ENCODE measurements around the gene ULK3.

Gene ULK3

GRCh38 chr15:74843445-74843828 is 481 bp upstream of the ULK3 start:
- Mint-ChIP-seq H3K4me1 (peaks cover 62% of the 10 kb centered on the region), H3K36me3 (peaks cover 49% of the 10 kb centered on the region)
- CTCF ChIA-PET: interaction anchor here (1.0 to 3.6 kb wide), 6 partner anchors 13 to 66 kb away, joined by 3 to 27 read pairs (median 4); no protein-coding TSS in a partner anchor

GRCh38 chr15:74841891-74842373 is 1.0 kb downstream of the ULK3 start:
- CTCF ChIA-PET: interaction anchor here (0.6 to 3.6 kb wide), 10 partner anchors 32 to 100 kb away, joined by 3 to 27 read pairs (median 3); partner anchors contain the start of gene FAM219B

More at GRCh38 chr15:74843445-74843828, 481 bp upstream of the ULK3 start:
- Mint-ChIP-seq H3K4me3 (peak overlapping the region; percentile 95), H3K27ac (peak overlapping the region; percentile 92), H3K9me3 (no peaks in the 10 kb centered on the region), H3K27me3 (no peaks in the 10 kb centered on the region)
- no peak for DNase-seq

DNA sequence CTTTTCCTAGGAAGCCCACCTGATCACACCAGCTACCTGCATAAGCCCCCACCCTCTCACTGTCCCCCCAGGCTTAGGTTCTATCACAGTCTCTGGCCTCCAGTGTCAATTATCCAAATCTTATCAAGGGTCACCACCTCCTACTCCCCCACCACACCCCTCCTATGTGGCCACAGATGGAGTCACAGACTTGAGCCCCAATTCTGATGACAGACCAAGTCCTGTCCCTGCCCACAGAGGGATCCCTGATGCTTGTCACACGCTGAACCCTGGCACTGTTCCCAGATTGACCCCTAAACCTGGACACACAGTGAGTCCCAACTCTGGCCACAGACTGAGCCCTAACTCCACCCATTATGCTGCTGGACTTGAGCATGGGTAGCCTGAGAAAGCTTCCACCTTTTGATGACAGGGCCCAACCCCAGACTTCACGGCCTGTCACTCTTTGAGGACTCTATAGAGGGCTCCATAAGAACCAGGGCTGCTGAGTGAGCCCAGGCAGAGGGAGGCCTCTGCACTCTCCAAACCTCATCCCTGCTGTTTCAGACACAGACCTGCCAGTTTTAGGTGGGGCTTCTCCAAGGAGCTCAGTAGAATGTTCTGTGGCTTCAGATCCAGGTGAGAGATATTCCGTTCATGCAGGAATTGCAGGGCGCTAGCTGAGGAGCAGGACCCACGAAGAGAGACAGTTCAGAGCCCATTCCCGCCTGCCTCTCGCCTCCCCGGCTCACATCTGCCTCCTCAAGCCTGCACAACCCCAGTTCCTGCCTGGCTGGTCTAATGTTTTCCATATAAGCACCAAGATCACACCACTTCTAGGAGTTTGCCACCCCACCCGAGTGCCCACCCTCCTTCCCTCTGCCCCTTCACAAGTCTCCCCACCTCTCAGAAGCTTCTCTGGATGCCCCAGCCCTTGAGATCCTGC is 1.8 kb downstream of the ULK3 start:
- peak overlapping the region; percentile 75 for H3K27ac Mint-ChIP-seq

More at GRCh38 chr15:74841891-74842373, 1.0 kb downstream of the ULK3 start:
- Mint-ChIP-seq H3K27me3 (no peaks in the 10 kb centered on the region), H3K4me1 (peaks cover 54% of the 10 kb centered on the region), H3K27ac (peak overlapping the region; percentile 75), H3K36me3 (peaks cover 40% of the 10 kb centered on the region), H3K9me3 (no peaks in the 10 kb centered on the region), H3K4me3 (peak overlapping the region; percentile 95)
- no peak for DNase-seq

GRCh38 chr15:74839526-74840395 is 3.2 kb downstream of the ULK3 start:
- Mint-ChIP-seq H3K9me3 (no peaks in the 10 kb centered on the region), H3K4me1 (peaks cover 36% of the 10 kb centered on the region), H3K27me3 (no peaks in the 10 kb centered on the region), H3K27ac (no peak overlapping the region), H3K4me3 (no peak overlapping the region), H3K36me3 (peaks cover 42% of the 10 kb centered on the region)
- DNase-seq: no peak
- CTCF ChIA-PET: interaction anchor here (1.0 to 1.8 kb wide), 4 partner anchors 41 to 223 kb away, joined by 3 to 12 read pairs (median 3); no protein-coding TSS in a partner anchor

More for the DNA sequence above, 1.8 kb downstream of the ULK3 start:
- Mint-ChIP-seq H3K4me1 (peaks cover 50% of the 10 kb centered on the region), H3K9me3 (no peaks in the 10 kb centered on the region), H3K36me3 (peaks cover 40% of the 10 kb centered on the region), H3K27me3 (no peaks in the 10 kb centered on the region), H3K4me3 (peak overlapping the region; percentile 95)
- CTCF ChIA-PET: interaction anchor here (0.9 to 1.8 kb wide), 8 partner anchors 42 to 224 kb away, joined by 3 to 12 read pairs (median 3); no protein-coding TSS in a partner anchor
- DNase-seq: no peak

GRCh38 chr15:74838746-74839525 is 4.0 kb downstream of the ULK3 start:
- no peak for DNase-seq
- Mint-ChIP-seq H3K9me3 (no peaks in the 10 kb centered on the region), H3K36me3 (peaks cover 43% of the 10 kb centered on the region), H3K27me3 (no peaks in the 10 kb centered on the region), H3K4me3 (no peak overlapping the region), H3K4me1 (peaks cover 28% of the 10 kb centered on the region), H3K27ac (no peak overlapping the region)
- CTCF ChIA-PET: interaction anchor here (0.9 to 2.2 kb wide), 5 partner anchors 40 to 222 kb away, joined by 3 to 6 read pairs (median 3); no protein-coding TSS in a partner anchor

DNA sequence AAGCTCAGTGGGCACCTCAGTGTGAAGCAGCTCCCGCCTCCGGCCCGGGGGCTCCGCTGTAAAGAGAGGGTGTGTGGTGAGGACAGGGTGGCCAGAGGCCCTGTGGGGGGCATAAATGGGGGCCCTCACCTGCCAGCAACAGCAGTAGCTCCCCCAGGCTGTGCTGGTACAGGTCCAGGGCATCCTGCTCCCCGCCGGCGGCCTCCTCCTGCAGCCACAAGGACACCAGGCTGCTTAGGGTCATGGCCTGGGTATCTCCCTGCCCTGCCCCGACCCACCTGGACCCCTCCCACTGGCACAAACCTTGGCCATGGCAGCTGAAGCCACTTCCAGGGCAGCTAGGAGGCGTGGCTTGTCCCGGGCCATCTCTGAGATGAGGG is 4.8 kb downstream of the ULK3 start:
- H3K36me3 Mint-ChIP-seq: peaks cover 41% of the 10 kb centered on the region
- no peak for DNase-seq
- peaks cover 22% of the 10 kb centered on the region for H3K4me1 Mint-ChIP-seq
- CTCF ChIA-PET: interaction anchor here (0.6 to 2.2 kb wide), 4 partner anchors 50 to 184 kb away, joined by 3 to 6 read pairs (median 3); no protein-coding TSS in a partner anchor
- H3K27me3 Mint-ChIP-seq: no peaks in the 10 kb centered on the region
- no peak overlapping the region for H3K27ac Mint-ChIP-seq
- H3K4me3 Mint-ChIP-seq: no peak overlapping the region
- no peaks in the 10 kb centered on the region for H3K9me3 Mint-ChIP-seq

DNA sequence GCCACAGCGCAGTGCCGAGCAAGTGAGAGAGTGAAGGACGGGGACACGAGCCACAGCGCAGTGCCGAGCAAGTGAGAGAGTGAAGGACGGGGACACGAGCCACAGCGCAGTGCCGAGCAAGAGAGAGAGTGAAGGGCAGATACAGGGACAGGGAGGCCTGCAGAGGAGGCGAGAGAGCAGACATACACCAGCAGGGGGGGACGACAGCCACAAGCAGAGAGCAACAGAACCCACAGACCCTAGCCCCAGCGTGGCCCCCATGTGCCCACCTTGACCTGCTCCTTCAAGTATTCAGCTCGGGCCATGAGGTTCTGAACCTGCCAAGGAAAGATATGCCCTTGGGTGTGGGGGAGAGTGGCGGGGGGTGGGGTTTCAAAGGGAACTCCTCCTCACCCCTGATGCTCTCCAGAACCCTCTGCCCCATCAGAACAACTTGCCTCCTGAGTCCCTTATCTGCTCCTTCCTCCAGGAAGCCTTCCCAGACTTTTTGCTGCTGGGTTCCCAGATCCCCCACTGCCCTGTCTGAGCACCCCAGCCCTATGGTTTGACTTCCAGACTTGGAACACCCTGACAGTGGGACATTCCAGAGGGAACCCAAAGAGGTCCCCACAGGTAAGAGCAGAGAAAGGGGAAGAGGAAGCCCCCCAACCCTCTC is 5.3 kb downstream of the ULK3 start:
- Mint-ChIP-seq H3K9me3 (no peaks in the 10 kb centered on the region), H3K27ac (no peak overlapping the region), H3K27me3 (no peaks in the 10 kb centered on the region), H3K4me1 (peaks cover 20% of the 10 kb centered on the region), H3K4me3 (no peak overlapping the region), H3K36me3 (peaks cover 40% of the 10 kb centered on the region)
- no peak for DNase-seq
- CTCF ChIA-PET: interaction anchor here (0.6 to 2.2 kb wide), 3 partner anchors 49 to 184 kb away, joined by 3 to 6 read pairs (median 3); no protein-coding TSS in a partner anchor

DNA sequence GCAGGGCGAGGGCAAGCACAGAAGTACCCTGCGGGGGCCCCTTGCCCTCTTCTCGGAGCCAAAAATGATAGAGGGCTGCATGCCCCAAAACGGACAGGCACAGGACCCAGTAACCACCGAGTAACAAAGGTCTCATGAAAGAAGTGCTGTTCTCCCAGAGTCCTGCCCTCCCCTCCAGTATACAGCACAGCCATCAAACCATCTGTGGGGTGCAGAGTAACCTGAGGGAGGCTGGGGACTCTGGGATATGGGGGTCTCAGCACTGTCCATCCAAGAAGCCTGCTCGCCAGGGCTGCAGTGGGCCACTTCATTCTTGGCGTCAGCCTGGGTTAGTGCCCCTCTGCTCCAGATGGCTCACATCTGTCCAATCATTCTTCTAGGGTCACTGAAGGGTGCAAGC is 6.1 kb downstream of the ULK3 start:
- H3K9me3 Mint-ChIP-seq: no peaks in the 10 kb centered on the region
- H3K36me3 Mint-ChIP-seq: peaks cover 35% of the 10 kb centered on the region
- no peak overlapping the region for H3K27ac Mint-ChIP-seq
- no peaks in the 10 kb centered on the region for H3K27me3 Mint-ChIP-seq
- peaks cover 12% of the 10 kb centered on the region for H3K4me1 Mint-ChIP-seq
- no peak for DNase-seq
- H3K4me3 Mint-ChIP-seq: no peak overlapping the region
- CTCF ChIA-PET: interaction anchor here (0.6 to 2.5 kb wide), 5 partner anchors 32 to 126 kb away, joined by 3 to 13 read pairs (median 7); no protein-coding TSS in a partner anchor

DNA sequence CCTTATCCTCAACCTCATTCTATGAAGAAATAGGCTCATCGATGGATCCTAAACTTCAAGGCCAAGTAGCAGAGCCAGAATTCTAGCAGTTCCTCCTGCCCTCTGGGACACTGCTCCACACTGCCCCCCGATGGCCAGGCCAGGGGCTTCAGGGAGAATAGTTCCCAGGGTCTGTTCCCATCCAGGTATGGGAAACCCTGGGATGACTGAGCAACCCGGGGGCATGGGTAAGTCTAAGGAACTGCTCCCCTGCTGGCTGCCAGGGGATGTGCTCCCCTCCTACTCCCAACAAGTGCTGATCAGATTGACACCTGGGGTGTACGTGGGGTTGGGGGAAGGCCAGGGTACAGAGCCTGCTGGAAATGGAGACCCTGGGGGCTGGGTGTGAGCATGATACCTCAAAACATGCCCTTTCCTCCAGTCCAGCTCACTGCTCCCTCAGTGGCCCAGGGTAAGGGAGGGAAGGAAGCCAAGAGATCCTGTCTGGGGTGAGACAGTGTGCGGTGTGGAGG is 7.6 kb downstream of the ULK3 start:
- no peaks in the 10 kb centered on the region for H3K4me1 Mint-ChIP-seq
- H3K9me3 Mint-ChIP-seq: no peaks in the 10 kb centered on the region
- peaks cover 9% of the 10 kb centered on the region for H3K27me3 Mint-ChIP-seq
- DNase-seq: peak; percentile 63
- no peak overlapping the region for H3K4me3 Mint-ChIP-seq
- no peak overlapping the region for H3K27ac Mint-ChIP-seq
- CTCF ChIA-PET: interaction anchor here (0.6 to 2.5 kb wide), 9 partner anchors 9 to 135 kb away, joined by 3 to 13 read pairs (median 3); no protein-coding TSS in a partner anchor
- H3K36me3 Mint-ChIP-seq: peaks cover 22% of the 10 kb centered on the region

GRCh38 chr15:74833376-74834107 is 9.4 kb downstream of the ULK3 start:
- Mint-ChIP-seq H3K27me3 (peaks cover 17% of the 10 kb centered on the region), H3K36me3 (peaks cover 18% of the 10 kb centered on the region)

DNA sequence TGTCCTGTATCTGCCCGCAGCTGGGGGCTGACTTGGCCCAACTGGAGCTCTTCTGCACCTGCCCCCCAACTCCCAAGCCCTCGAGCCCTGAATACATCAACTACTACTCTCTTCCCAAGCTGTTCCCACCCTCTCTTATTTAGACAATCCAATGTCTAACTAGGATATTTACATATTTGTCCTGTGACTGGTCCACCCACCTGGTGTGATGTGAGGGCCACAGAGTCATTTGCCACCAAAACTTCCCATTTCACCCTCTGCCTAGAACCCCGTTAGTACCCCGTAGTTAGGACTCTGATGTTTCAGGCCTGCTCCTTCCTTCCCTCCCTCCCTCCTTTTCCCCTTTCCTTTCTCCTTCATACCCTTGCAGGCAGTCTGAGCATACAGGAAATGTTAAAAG is 10.1 kb downstream of the ULK3 start:
- Mint-ChIP-seq H3K36me3 (peaks cover 18% of the 10 kb centered on the region), H3K4me1 (no peaks in the 10 kb centered on the region), H3K27ac (no peak overlapping the region), H3K4me3 (no peak overlapping the region), H3K9me3 (no peaks in the 10 kb centered on the region), H3K27me3 (peaks cover 25% of the 10 kb centered on the region)
- DNase-seq: no peak
- CTCF ChIA-PET: interaction anchor here (0.7 to 1.4 kb wide), 5 partner anchors 33 to 119 kb away, joined by 3 to 4 read pairs (median 3); no protein-coding TSS in a partner anchor

More at GRCh38 chr15:74833376-74834107, 9.4 kb downstream of the ULK3 start:
- Mint-ChIP-seq H3K27ac (no peak overlapping the region), H3K4me3 (no peak overlapping the region), H3K4me1 (no peaks in the 10 kb centered on the region), H3K9me3 (no peaks in the 10 kb centered on the region)
- DNase-seq: no peak
- CTCF ChIA-PET: interaction anchor here (0.7 to 1.4 kb wide), 7 partner anchors 33 to 202 kb away, joined by 3 to 4 read pairs (median 3); no protein-coding TSS in a partner anchor

All from activated naive CD4-positive, alpha-beta T cell treated with anti-CD3 and anti-CD28 coated beads, Interleukin-2, amount 10 ng/mL, durations not matched to agents 7 days and 5 days (primary cell).